Nephron progenitor cell (in vitro differentiated cells): Measurements from ENCODE around the gene SYT7.

ENCODE experiments used
- DNase-seq: peaks from one replicate; pipeline ENCODE4 v3.0.0; 2021
- H3K27ac Mint-ChIP-seq: 2 replicates; pipeline ENCODE4 v1.8.0; 2021; ENCODE audit warnings: mild to moderate bottlenecking, moderate library complexity, mixed read lengths
- H3K27me3 Mint-ChIP-seq: 2 replicates; pipeline ENCODE4 v1.8.0; 2021; ENCODE audit warnings: mild to moderate bottlenecking, low read depth, mixed read lengths; ENCODE audit not compliant: poor library complexity
- H3K36me3 Mint-ChIP-seq: 2 replicates; pipeline ENCODE4 v1.8.0; 2021; ENCODE audit warnings: low read depth, mixed read lengths
- H3K4me1 Mint-ChIP-seq: 2 replicates; pipeline ENCODE4 v1.8.0; 2021; ENCODE audit warnings: mixed read lengths
- H3K4me3 Mint-ChIP-seq: 2 replicates; pipeline ENCODE4 v1.8.0; 2021; ENCODE audit warnings: mild to moderate bottlenecking, moderate library complexity, mixed read lengths
- H3K9me3 Mint-ChIP-seq: 2 replicates; pipeline ENCODE4 v1.8.0; 2021; ENCODE audit warnings: mild to moderate bottlenecking, moderate library complexity, mixed read lengths
- CTCF ChIP-seq: fragments of 200-600 bp; sonication (generic); IDR thresholded peaks from 2 replicates; pipeline ENCODE4 v1.5.0; 2021; ENCODE audit warnings: antibody characterized with exemption

Gene SYT7

GRCh38 chr11:61546663-61547062 is 34.2 kb downstream of the SYT7 start:
- Mint-ChIP-seq H3K4me1 (peaks cover 80% of the 10 kb centered on the region), H3K36me3 (no peaks in the 10 kb centered on the region), H3K27ac (no peak overlapping the region), H3K4me3 (no peak overlapping the region), H3K9me3 (no peaks in the 10 kb centered on the region), H3K27me3 (peaks cover 11% of the 10 kb centered on the region)
- DNase-seq, result no peak
- TF ChIP-seq CTCF, result no peak

- no peak for TF ChIP-seq CTCF
- Mint-ChIP-seq H3K9me3 (no peaks in the 10 kb centered on the region), H3K4me3 (no peak overlapping the region), H3K4me1 (peaks cover 88% of the 10 kb centered on the region), H3K36me3 (no peaks in the 10 kb centered on the region), H3K27ac (no peak overlapping the region), H3K27me3 (peaks cover 8% of the 10 kb centered on the region)
- no peak for DNase-seq
Observed at GRCh38 chr11:61545921-61546320, 35.0 kb downstream of the SYT7 start.

- Mint-ChIP-seq H3K4me3 (peak overlapping the region; percentile 45), H3K27ac (no peak overlapping the region), H3K4me1 (peaks cover 93% of the 10 kb centered on the region), H3K27me3 (peaks cover 9% of the 10 kb centered on the region), H3K36me3 (no peaks in the 10 kb centered on the region), H3K9me3 (no peaks in the 10 kb centered on the region)
- TF ChIP-seq CTCF, result no peak
- DNase-seq, result no peak
Observed at GRCh38 chr11:61545341-61545740, 35.5 kb downstream of the SYT7 start.

GRCh38 chr11:61544466-61544865 is 36.4 kb downstream of the SYT7 start:
- Mint-ChIP-seq H3K27ac (no peak overlapping the region), H3K4me1 (peaks cover 94% of the 10 kb centered on the region)

GRCh38 chr11:61543606-61544306 is 37.1 kb downstream of the SYT7 start:
- no peak overlapping the region for H3K4me3 Mint-ChIP-seq
- peaks cover 94% of the 10 kb centered on the region for H3K4me1 Mint-ChIP-seq
- H3K27me3 Mint-ChIP-seq, result peaks cover 13% of the 10 kb centered on the region
- DNase-seq, result no peak
- no peak overlapping the region for H3K27ac Mint-ChIP-seq
- H3K36me3 Mint-ChIP-seq, result no peaks in the 10 kb centered on the region
- no peak for TF ChIP-seq CTCF
- no peaks in the 10 kb centered on the region for H3K9me3 Mint-ChIP-seq

More at GRCh38 chr11:61544466-61544865, 36.4 kb downstream of the SYT7 start:
- H3K27me3 Mint-ChIP-seq, result peaks cover 11% of the 10 kb centered on the region
- no peak for TF ChIP-seq CTCF
- no peak overlapping the region for H3K4me3 Mint-ChIP-seq
- H3K36me3 Mint-ChIP-seq, result no peaks in the 10 kb centered on the region
- DNase-seq, result no peak
- no peaks in the 10 kb centered on the region for H3K9me3 Mint-ChIP-seq

GRCh38 chr11:61542705-61543104 is 38.2 kb downstream of the SYT7 start:
- no peak overlapping the region for H3K27ac Mint-ChIP-seq
- H3K9me3 Mint-ChIP-seq, result no peaks in the 10 kb centered on the region
- peaks cover 13% of the 10 kb centered on the region for H3K27me3 Mint-ChIP-seq
- H3K4me1 Mint-ChIP-seq, result peaks cover 95% of the 10 kb centered on the region
- no peak overlapping the region for H3K4me3 Mint-ChIP-seq
- no peak for DNase-seq
- TF ChIP-seq CTCF, result no peak
- no peaks in the 10 kb centered on the region for H3K36me3 Mint-ChIP-seq
